RPMI8226 (cell line): ENCODE results near the gene SERPINH1.

Experiments used
- DNase-seq: peaks from one replicate; pipeline ENCODE4 v3.0.0-alpha.2; 2015

The SERPINH1 gene

DNA sequence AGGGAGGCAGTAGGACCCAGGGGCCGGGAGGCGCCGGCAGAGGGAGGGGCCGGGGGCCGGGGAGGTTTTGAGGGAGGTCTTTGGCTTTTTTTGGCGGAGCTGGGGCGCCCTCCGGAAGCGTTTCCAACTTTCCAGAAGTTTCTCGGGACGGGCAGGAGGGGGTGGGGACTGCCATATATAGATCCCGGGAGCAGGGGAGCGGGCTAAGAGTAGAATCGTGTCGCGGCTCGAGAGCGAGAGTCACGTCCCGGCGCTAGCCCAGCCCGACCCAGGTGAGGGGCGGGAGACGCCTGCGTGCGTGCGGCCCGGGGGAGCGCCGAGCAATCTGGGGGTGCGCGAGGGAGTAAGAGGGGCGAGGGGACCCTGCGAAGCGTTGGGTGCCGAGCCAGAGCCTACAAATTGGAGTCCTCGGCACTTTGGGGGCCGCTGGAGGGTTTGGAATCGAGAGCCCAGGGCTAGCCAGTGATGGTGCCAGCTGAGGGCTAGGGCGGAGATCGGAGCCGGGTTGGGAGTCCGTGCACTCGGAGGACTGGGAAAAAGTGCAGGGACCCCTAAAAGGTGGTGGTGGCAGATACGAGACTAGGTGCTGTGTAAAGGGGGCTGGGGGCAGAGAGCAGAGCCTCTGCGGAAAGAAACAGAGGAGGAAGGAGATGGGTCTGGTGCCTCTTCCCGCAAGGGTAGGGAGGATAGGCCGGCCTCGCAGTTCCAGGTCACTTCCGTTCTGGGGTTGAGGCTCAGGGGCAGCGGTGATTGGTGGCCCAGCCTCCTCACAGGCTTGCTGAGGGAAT lies at the start of gene SERPINH1:
TSS of gene SERPINH1 (plus strand) at position 206 of the 788 bp plus-strand sequence. CDS start 4,097 bp downstream, outside the sequence.
- DNase-seq, result peak; percentile 84

DNA sequence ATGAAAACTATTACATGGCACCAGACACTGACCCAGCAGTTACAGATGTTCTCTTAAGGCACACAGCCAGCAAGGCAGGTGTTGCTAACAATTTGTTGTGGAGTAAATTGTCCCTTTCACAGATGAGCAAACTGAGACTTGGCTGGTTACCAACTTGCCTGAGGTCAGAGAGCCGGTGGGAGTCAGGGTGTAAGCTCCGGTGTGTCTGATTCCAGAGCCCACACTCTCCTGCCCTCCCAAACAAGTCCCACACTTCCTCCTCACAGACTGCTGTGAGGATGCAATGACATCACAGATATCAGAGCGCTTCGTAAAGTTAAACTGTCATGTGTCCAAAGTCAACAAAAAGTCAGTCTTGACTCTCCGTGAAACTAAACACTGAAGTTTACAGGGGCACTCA lies 48.8 kb upstream of the SERPINH1 start:
- DNase-seq, result peak; percentile 68

DNA sequence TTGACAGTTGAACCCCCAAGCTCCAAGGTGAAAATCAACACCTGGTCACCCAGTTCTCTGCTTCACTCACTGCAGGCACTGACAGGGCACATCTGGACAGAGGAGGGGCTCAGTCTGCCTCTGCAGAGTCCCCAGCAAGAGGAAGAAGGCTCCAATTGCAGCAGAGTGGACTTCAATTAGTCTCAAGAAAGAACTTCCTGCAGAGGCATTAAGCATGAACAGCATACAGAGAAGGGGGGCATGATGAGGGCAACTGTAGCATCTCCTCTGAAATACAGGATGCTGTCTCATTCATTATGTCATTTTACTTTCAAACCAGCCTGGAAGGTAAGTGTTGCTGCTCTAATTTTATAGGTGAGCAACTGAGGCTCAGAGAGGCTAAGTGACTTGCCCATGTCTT lies 47.5 kb upstream of the SERPINH1 start:
- DNase-seq, result no peak

DNA sequence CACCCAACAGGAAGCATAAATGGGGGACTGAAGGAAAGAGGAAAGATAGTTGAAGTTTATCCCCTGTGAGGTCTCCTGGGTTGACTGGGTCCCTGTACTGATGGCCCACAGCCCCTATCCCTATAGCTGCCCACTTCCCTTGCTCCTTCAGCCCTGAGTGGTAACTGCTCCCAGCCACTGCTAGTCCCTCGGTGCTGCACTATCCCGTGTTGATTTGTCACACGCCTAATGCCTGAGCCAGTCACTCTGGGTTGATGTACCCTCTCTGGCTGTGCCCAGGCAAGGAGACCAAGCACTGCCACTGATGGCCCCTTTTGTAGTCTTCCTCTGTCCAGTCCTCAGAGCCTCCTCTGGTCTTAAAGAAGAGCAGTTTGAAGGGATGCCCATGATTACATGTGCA lies 45.9 kb upstream of the SERPINH1 start:
- DNase-seq, result no peak

DNA sequence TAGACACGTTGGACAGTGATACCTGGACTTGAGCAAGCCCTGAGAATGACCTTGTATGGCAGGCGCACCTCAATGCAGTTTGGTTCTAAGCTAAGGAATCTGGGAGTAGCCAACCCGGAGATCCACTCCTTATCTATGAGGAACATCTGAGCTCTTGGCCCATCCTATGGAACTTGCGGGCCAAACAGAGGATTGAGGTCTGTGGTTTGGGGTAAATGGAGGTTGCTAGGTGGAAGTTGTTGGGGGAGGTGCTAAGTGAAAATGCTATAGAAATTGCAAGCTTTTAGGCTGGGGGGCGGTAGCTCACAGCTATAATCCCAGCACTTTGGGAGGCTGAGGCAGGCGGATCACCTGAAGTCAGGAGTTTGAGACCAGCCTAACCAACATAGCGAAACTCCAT lies 45.2 kb upstream of the SERPINH1 start:
- no peak for DNase-seq

DNA sequence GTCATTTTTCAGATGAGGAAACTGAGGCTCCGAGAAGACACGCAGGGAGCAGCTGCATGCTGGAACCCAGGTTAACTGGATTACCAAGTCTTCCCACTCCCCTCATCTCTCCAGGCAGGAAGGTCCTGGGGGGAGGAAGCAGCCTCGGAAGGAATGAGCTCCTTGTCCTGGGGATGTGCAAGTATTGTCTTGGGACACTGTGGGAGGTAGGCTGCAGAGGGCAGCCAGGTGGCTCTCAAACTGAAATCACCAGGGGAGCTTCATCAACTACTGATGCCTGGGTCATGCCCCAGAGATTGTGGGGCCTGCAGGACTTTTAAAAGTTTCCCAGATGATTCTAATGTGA lies 43.9 kb upstream of the SERPINH1 start:
- DNase-seq, result no peak

DNA sequence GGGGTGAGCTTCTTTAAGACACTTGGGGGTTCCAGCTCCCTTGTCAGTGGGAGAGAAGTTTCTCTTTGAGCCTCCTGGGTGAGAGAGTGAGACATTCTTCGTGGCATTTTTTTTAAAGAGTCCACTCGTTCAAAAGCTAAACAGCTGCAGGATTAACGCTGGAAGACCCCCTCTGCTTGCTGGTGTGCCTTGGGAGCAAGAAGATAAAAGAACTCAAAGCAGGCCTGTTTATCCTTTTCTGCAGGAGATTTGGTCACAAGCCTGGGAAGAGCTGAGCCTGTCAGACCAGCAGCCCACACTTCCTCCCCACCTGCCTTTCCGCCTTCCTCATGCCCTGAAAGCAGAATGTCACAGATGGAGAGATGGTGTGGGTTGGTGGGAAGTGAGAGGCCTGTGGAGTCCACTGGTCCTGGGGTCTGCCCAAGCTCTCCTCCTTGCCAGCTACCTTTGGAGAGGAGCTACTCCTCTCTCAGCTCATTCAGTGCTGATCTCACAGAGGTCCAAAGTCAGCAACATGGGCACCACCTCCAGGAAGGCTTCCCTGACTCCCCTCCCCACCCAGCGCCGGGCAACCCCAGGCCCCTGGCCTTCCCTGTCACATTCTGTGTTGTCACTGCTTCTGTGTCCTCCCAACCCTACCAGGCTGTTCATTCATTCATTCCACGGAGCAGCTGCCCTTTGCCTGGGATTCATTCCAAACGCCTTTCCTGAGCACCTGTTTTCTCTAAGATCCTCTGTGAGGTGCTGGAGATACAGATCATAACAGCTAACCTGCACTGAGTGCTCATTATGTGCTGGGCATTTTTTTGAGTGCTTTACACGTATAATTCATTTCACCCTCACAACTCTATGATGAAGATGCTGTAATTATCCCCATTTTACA lies 43.0 kb upstream of the SERPINH1 start:
- DNase-seq, result no peak

DNA sequence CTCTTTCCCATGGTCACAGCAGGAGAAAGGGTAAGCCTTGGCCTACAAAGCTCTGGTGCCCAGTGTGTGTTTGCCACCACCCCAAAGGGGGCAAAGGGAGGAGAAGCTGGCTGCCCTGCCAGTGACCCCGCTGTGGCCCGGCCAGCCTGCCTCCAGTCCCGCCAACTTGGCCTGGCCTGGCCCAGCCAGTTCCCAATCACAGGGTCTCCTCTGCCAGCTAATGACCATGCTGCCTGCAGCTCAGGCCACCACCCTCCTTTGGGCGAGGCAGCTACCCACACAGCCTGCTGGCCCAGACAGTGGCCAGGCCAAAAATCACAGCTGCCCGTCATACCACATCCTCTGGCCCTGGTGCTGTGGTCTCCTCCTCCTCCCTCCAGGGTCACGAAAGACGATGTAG lies 41.4 kb upstream of the SERPINH1 start:
- no peak for DNase-seq

DNA sequence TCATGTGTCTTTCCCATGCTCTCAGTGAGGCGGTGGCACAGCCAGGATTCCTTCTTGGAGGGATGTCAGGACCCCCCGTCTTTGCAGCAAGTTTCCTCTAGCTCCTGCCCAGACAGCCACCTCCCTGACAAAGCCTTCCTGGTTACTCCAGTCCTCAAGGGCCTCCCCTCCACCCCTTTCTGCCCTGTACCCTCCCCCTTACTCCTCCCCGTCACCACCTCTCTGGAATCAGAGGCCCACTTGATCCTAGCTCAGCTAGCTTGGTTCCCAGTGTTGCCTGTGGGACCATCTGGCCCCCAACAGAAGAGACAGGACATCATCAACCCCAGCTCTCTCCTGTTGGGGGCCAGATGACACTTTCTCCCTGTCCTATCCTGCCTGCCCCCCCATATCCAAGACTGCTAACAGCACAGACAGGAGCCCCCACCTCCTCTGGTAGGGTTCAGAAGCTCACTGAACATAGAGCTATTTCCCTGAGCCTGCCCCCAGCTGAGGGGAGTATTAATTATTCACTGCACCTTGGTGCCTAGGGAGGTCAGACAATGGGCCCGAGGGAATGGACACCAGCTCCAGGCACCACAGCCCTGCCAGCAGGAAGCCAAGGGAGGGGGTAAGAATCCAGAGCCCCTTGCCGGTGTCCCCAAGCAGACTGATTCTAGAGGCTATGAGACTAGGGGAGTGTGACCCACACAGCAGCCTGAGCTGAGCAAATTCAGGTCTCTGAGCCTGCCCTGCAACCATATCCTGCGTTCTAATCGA lies 39.6 kb upstream of the SERPINH1 start:
- DNase-seq, result no peak

DNA sequence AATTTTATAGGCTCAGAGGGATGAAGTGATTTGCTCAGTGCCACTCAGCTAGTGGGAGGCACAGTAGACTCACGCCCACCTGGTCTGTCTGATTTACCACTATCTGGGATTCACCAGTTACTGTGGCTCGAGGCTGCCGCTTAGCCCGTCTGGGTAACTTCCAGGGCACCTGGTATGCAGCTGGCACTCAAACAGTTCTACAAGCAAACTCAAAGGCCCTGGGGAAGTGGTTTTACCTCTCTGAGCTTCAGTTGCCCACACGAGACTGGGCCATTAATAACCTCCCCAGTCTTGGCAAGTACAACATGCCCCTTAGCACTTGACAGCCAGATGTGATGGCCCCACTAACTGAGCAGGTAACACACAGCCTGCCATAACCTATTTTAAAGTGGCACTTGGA lies 38.9 kb upstream of the SERPINH1 start:
- DNase-seq, result no peak

DNA sequence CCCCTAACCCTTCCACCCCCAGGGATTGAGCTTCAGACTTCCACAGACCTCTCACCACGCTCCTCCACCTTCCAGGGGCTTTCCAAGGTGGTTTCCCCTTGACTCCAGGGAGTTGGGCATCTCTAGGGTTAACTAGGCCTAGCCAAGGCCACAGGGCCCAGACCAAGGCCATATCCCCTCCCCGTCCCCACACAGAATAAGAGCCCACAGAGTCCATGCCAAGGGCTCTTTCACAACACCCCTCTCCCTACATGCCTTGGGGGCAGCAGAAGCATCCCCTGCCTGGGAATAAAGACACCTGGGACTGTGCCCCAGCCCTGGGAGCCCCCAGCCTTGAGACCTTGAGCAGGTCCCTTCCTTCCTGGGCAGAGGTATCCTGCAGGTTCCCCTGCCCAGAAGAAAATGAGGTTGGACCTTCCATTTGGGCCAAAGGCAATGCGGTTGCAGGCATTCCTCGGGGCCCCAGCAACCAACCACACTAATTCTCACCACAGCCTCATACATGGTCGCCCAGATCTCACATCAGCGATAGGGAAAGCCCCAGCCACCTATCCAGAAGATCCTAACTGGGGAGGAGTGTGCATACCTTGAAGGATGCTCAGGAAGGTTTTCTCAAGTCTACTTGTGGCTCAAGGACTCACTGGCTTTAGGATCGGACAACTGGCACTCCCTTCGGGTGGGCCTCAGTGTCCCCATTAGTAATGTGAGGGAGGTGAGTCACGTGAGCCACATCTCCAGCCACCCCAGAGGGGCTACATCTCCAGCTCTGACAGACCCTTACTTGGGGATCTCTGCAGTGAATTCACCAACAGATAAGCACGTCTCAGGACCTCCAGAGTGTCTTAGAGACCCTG lies 38.0 kb upstream of the SERPINH1 start:
- DNase-seq, result no peak

DNA sequence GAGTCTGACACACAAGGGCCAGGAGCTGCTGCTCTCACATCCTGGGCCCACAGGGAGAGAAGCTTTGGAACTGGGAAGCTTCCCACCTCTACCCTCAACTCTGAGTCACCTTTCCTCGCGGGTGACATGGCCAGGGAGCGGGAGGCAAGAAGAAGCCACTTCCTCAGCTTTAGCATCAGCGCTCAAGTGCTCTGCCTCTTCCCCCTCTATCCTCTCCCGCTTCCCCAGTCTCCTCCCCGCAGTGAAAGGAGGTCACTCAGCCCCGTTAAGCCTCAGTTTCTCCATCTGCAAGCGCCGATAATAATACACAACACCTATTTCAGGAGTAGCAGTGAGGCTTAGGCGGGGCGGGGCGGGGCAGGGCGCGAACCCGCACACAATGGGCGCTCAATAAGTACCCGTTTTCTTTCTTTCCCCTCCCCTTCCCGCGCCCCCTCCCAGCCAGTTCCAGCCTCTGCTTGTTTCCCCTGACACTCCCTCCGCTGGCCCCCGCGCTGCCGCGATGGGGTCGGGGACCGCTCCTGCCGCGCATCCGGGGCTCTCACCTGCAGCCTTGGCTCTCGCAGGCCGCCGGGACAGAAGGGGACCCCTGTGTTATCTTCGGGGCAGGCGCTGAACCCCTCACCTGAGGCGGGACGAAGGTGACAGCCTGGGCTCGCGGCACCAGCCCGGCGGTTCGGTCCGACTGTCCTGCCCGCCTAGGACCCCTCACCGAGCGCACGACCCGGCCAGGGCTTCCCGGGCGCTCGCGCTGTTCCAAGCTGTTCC lies 37.2 kb upstream of the SERPINH1 start:
- DNase-seq, result no peak

DNA sequence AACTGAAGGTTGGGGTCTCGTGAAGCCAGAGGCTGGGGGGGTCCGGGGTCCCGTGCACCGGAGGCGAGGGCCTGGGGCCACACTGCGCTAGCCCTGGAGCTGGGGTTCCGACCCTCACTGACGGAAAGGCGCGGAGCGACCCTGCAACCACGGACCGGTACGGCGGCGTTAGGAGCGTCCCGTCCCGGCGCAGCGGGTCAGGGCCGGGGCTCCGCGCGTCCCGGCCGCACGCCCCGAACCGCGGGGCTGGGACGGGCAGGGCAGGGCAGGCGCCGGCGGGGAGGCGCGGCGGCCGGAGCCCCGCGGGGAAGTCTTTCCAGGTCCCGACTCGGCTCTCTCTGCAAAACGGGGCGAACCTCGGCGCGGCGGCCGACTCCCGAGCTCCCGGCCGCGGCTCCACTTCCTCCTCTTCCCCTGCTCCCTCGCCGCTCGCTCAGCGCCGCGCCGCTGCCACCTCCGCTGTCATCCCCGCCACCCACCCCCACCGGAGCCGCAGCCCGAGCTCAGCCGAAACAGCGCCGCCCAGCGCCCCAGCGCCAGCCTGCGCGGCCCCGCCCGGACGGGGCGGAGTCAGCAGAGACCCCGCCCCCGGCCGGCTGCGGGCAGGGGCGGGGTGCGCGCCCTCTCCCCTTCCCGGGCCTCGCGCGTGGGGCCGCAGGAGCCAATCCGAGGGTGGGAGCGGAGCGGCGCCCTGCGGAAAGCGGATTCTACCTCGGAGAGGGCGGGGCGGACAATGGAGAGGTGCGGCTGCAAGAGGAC lies 36.4 kb upstream of the SERPINH1 start, which contains the start of gene GDPD5:
TSS of gene GDPD5 (minus strand) at position 509 of the 759 bp plus-strand sequence. CDS start 48,206 bp downstream, outside the sequence.
- DNase-seq, result peak; percentile 92

DNA sequence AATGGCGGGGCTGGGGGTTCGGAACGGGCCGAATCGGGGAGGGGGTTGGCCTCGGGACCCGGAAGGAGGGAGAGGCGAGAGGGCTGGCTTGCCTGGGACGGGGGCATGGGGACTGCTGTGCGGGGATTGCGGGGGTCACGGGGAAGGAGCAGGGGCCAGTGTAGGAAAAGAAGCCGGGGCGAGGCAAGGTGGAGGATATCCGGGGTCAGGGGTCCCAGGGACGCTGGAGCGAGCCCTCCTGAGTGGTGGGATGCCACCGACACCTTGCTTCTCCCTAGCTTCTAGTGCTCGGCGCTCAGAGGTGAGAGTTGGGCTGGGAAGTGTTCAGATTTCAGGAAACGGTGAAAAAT lies 35.9 kb upstream of the SERPINH1 start:
- no peak for DNase-seq

DNA sequence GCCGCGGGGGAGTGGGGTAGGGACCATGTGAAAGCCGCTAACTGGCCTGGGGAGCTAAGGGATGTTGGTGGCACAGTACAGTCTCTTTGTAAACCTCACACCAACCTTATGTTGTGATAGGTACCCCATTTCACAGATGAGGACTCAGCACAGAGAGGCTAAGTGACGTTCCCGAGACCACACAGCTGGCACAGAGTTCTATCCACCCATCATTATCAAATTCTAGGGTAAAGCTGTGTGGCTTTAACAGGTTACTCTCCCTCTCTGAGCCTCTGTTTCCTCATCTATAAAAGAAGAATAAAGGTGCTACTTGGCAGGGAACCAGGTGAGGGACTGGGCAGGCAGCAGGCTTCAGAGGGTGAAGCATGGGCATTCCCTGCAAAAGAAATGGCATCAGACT lies 34.9 kb upstream of the SERPINH1 start:
- DNase-seq, result no peak

DNA sequence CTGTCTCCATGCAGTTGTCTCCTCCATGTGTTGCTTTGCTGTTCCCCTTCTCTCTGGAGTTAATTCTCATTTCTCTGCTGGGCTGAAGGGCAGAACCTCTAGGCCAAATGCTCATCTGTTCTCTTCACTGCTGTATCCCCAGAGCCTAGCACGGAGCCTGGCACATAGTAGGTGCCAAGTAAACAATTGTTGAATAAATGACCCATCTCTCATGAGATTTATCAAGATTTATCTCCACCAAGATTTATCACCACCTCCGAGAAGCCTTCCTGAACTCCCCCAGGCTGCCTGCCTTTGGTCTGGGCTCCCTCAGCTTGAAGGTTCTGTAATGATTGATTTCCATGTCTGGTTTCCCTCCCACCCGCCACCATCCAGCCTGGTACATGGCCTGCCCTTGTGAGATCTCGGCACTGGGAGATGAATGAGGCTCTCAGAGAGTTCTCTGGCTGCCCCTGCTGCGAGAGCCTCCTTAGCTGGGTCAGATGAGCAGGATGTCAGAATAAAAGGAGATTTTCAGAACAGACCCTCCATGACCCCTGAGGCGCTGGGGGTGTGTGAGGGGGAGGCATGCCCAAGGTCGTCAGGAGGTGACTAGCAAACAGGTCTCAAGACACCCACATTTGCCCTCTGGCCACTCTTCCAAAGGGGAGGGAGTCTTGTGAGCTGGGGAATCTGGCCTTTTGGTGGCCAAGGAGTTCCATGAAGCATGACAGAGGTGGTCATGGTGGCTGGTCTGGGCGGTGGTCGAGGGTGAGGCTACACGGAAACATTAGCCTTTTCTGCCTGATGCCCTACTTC lies 33.9 kb upstream of the SERPINH1 start:
- no peak for DNase-seq

DNA sequence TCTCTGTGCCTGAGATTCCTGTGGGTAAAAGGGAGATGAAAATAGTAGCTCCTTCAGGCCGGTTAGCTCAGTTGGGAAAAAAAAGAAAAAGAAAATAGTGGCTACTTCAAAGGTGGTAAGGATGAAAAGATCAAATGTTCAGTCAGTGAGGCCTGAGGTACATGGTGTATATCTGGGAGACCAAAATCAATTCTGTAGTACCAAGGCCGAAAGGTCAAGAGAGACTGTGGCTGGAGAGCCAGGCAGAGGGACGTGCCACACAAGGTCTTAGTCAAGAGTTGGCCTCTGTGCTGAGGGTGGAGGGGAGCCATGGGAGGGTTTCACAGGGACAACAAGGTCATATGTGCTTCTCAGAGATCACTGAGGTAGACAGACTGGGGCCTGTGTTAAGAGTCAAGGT lies 31.5 kb upstream of the SERPINH1 start:
- no peak for DNase-seq

DNA sequence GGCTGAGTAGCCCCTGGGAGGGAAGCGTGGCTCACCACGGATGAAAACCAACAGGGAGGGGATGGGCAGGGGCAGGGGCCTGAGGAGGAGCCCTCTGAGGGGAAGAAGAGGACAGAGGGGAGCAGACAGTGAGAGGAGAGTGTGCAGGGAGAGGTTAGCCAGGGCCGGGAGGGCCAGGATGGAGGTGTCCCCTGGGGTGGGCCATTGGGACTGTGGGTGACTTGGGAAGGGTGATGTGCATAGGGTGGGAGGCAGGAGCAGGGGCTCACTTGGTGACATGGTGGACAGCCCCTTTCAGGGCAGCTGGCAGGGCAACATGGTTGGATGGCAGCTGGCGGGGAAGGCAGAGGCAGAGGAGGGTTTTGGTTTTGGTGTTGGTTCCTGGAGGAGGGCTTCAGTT lies 30.7 kb upstream of the SERPINH1 start:
- no peak for DNase-seq

DNA sequence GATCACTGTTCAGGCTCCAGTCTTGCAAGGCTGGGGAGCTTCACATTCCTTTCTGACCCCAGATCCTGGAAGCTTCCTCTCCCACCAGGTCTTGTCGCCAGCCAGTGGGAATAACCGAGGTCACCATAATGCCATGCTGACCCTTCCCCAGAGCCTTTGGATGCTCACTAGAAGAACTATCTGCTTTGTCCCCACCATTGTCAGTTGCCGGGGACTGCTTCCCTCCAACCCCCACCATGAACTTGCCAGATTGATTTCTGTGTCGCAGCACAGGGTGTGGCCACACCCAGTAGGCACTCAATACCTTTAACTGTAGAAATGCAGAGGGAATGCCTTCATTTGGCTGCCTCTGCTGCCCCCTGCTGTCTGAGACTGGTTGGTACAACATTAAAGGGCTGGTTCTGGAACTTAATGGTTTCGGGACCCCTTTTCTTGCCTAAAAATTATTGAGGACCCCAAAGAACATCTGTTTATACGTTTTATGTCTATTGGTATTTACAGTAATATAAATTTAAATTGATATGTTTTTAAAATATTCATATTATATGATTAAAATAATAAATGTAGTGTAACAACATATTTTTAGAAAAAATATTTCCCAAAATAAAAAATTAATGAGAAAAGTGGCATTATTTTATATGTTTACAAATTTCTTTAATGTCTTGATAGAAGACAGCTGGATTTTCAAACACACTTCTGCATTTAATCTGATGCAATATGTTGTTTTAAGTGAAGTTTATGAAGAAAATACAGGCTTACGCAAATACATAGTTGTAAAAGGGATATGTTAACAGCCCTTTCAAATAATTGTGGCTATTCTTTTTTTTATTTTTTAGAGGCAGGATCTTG lies 29.6 kb upstream of the SERPINH1 start:
- peak; percentile 79 for DNase-seq
